NCI-H446 (cell line): Measurements from ENCODE around the gene CCDC88C.
"Not testable (repeated sequence)": the region's sequence is repeated elsewhere in the genome, so short reads cannot be mapped to it uniquely, and the experiment has no call there.

Experiments used
- DNase-seq, 2 experiments: peaks; one replicate each; lab custom pipeline; 2025; lab: John Stamatoyannopoulos, UW

CCDC88C gene

DNA sequence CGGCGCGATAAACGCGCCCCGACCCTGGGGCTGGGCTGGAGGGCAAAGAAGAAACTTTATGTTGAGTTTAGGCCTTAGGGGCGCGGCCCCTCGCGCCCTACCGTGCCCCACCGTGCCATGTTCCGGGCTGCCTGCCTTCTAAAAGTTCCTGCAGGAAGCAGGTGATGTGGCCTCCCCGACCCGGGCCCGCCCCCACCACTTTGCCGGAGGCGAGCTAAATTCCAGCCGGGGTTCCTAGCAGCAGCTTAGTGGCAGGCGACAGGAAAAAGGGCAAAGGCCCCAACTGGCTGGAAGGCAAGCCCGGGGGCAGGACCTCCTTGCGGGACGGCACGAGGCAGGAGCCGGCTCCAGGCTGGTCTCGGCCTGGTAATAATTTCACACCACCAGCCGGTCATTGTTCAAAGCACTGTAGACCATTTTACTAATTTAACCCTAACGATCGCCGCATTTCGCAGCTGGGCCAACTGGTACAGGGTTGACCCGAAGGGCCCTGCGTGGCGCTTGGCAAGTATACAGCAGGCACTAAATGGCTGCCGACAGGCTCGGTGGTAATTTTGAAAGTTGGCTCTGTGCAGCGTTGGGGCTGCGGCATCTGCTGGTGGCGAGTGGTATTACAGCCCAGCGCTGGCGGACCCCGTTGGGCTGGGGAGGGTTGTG is 895 bp upstream of the CCDC88C start:
- peak; percentile 56 to 78 for DNase-seq

GRCh38 chr14:91417983-91418386 is 365 bp upstream of the CCDC88C start:
- peak; percentile 24 to 83 for DNase-seq

- DNase-seq: no peak
These were observed 888 bp downstream of the CCDC88C start for GRCh38 chr14:91416744-91417119.

GRCh38 chr14:91415794-91416743 is 1.6 kb downstream of the CCDC88C start:
- DNase-seq: peak in 1 of 2 experiments; percentile 11

- no peak for DNase-seq
These were observed 3.2 kb downstream of the CCDC88C start for GRCh38 chr14:91414475-91414833.

- DNase-seq: no peak
These were observed 3.8 kb downstream of the CCDC88C start for GRCh38 chr14:91413547-91414474.

- no peak for DNase-seq
These were observed 4.7 kb downstream of the CCDC88C start for GRCh38 chr14:91412939-91413338.

- DNase-seq: no peak
These were observed 6.7 kb downstream of the CCDC88C start for GRCh38 chr14:91410771-91411536.

DNA sequence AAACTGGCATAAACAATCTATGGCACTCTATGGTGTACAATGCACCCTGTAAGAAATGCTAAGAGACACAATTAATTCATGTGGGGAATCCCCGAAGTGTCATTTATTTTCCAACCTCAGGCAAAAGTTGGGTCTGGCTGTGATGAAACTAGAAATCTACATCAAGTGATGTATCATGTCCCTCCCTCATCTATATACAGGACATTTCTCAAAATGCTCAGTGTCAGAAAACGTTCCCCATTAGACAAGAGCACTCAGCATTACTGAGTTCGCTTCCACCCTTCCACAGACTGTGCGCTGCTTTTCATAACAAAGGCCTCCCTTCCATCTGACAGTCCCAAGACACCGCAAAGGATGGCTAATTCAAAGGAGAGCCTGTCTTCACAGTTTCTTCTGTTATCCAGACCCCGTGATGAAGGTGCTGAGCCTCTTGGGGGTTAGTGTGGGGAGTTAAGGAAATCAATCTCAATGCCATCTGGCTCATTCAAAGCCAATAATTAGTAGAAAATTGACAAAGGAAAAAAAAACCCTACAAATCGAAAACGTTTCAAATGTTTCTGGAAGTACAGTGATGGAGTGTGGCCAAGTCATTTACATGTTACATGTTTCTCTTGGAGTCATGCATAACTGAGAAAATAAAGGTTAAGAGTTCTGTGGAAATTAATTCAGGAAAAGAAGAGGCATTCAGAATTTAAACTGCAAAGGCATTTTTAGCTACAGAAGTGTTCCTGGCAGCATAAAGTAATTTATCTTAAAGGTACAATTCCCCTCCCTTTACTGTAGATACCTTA is 7.5 kb downstream of the CCDC88C start:
- DNase-seq: no peak

DNA sequence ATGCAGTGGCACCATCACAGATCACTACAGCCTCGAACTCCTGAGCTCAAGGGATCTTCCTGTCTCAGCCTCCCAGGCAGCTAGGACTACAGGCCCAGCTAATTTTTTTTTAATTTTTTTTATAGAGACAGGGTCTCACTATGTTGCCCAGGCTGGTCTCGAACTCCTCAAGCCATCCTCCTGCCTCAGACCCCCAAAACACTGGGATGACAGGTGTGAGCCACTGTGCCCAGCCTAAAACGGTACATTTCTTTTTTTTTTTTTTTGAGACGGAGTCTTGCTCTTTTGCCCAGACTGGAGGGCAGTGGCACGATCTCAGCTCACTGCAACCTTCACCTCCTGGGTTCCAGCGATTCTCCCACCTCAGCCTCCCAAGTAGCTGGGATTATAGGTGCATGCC is 8.4 kb downstream of the CCDC88C start:
- DNase-seq: not testable (repeated sequence)

DNA sequence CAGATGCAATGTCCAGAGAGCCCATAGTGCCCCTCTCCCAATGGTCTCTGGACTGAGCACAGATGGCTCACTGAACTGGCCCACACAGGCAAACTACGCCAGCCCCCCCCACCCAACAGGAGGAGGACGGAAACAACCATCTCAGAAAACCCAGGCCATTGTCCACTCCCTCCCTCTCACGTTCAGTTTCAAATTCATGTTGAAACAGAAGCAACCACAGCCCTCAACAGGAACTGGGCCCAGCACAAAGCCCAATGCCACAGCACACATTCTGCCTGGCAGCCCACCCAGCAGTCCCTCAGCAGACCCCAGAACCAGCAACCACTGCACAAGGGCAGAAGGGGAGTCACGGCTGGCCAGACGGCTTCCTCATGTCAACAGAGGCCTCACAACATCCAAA is 10.6 kb downstream of the CCDC88C start:
- DNase-seq: no peak

DNA sequence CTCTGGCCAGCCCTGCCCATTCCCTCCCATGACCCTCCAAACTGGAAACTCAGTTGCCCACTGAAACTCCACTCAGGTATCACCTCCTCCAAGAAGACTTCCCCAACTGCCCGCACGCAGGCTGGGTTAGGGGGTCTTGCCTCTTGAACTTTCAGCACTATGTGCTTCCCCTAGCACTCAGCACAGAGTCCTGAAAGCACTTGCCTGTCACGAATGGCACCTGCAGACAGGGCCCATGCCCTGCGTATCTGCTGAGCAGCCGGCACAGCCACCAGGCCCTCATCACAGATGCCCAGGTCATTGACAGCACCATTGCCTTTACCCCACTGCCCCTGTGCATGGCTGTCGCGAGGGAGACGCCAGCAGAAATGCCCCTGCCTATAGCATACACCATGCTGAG is 11.2 kb downstream of the CCDC88C start:
- DNase-seq: no peak

DNA sequence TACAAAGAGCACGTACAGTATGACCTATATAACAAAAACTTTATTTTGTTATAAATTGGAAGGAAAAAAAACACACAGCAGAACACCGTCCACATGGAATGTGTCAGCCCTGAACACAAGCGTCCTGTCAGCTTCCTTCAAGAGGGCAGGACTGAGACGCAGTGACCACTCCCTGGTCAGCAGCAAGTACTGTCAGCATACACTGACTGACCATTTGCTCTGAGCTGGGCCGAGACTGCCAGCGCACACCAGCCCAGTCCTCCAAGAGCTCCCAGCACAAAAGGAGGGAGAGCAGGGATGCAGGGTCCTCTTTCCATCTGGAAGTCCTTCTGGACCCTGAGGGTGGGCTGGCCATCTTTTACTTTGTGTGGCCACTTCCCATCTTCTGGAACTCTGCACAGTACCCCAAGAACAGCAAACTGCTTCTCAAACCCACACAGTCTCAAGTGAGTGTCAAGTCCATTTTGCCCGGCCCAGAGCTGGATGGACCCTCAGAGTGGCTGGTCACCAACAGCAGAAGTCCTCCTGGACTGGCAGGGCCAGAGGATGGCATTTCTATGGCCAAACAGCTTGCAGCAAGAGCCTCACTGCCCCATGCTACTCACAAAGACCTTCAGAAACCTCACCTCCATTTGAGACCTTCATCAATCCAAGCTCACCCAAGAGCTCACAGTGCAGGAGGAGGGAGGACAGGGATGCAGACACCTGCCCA is 11.7 kb downstream of the CCDC88C start:
- DNase-seq: no peak

GRCh38 chr14:91405241-91405721 is 12.3 kb downstream of the CCDC88C start:
- DNase-seq: no peak

DNA sequence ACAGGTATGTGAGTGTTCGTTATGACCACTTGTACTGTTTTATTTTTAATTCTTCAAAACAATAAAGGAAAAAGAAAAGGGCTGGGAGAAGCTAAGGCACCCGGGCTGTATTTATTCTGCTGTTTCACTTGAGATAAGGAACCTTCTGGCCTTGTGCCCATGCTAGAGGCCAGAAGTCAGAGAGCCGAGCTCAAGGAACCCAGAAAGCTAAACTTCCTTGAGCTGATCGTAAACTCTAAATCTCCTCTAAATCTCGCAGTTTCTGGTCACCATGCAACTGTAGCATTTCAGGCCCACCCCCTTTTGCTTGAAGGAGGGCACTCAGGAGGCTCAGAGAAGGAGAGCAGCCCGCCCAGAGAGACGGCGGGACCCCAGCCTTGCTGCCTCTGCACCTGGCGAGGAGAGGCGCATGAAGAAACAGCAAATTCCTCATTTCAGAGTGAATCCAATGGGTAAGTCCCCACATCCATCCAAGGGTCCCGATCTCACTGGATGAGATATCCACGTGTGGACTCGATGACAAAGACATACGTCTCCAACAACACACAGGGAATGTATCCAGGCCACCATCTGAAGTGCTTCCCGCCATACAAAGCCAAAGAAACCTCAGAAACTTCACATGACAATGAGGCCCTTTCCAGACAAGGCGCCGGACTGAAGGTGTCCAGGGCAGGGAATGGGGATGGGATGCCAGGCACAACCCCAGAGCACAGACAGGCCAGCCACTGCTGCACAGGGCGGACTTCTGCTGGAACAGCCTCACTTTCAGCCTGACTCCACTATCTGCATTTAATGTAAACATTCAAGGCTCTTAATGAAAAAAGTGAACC is 14.6 kb downstream of the CCDC88C start:
- DNase-seq: no peak

GRCh38 chr14:91402348-91402747 is 15.3 kb downstream of the CCDC88C start:
- no peak for DNase-seq

DNA sequence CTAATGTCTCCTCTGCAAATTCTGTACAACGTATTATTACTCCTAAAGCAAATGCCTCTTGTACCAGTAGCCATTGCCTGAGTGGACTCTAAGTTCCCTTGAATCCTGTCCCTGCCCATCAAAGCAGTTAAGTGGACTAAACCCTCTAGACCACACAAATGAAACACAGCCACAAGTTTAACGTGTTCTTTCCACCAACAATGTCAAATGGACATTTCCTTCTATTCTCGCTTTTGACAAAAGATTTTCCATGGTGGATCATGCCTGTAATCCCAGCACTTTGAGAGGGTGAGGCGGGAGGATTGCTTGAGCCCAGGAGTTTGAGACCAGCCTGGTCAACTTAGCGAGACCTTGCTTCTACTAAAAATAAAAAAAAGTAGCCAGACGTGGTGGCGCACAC is 15.9 kb downstream of the CCDC88C start:
- no peak for DNase-seq

DNA sequence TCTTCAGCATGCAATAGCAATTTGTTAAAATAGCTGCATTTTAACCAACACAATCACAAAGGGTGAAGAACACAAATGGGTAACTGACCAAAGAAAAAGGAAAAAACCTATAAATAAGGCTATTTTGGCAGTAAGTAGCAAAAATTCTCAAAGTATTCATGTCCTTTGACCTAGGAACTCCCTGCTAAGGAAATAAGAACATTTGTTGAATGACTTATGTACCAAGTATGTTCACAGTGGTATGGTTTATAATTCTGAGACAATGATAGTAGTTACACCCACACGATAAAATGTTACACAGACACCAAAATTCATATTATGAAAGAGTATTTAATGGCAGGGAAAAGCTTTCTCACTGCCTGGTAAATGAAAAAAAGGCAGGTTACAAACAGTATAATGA is 16.9 kb downstream of the CCDC88C start:
- no peak for DNase-seq
